BE2C (cell line): ENCODE results near the gene SHOC2.

Source experiments
- DNase-seq: peaks from one replicate; pipeline ENCODE4 v3.0.0-alpha.2; 2020
- H3K27me3 ChIP-seq: fragments of 250-450 bp; sonication (Bioruptor Pico); 2 replicates; pipeline ENCODE4 v1.5.1; 2020; ENCODE audit warnings: mild to moderate bottlenecking
- H3K36me3 ChIP-seq: fragments of 250-450 bp; sonication (Bioruptor Pico); 2 replicates; pipeline ENCODE4 v1.5.1; 2020; ENCODE audit warnings: mild to moderate bottlenecking
- H3K4me1 ChIP-seq: fragments of 250-450 bp; sonication (Bioruptor Pico); 2 replicates; pipeline ENCODE4 v1.5.1; 2020
- H3K4me3 ChIP-seq: 2 replicates; pipeline ENCODE4 v1.5.1; 2011; ENCODE audit warnings: low read depth, low read length
- H3K9me3 ChIP-seq: fragments of 250-450 bp; sonication (Bioruptor Pico); 2 replicates; pipeline ENCODE4 v1.5.1; 2020
- TF ChIP-seq, protein P1 (sequence below): IDR thresholded peaks from 2 replicates; pipeline ENCODE4 v1.5.1; 2012; ENCODE audit warnings: mild to moderate bottlenecking, low read depth, low read length

Gene SHOC2

DNA sequence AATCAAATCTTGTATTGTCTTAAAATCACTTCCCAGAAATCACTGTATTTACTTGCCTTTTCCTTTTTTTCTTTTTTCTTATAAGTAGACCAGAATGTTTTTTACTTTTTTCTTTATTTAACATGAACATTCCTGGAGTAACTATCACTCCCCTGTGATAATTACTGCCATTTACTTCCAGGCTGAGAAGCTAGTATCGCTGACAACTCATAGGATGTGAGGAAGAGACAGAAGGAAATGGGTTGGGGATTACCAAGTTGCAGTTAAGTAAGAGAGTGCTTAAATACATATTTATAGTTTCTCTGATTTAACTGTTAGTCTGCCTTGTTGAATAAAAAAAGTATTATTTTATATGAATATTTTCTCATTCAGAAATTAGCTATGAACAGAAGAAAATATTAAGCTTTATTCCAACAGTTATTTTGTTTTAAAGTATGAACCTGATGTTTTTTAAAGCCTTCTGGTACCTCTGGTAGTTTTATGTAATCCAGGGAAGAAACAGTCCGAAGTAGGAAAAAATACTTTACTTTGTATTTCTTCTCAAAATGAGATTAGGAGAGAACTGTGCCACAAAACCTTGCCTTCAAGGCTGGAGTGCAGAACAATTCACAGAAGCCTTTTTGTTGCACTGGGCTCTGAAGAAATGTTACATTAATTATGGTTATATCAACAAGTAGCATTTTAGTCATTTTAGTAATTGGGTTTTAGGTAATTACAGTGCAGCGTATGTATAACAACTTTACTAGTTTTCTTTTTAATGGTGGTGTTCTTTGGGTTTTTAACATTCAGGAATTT, 72.8 kb downstream of the SHOC2 start:
- Histone ChIP-seq H3K9me3 (no peaks in the 10 kb centered on the region), H3K4me3 (no peak overlapping the region), H3K27me3 (no peaks in the 10 kb centered on the region), H3K4me1 (no peaks in the 10 kb centered on the region), H3K36me3 (no peaks in the 10 kb centered on the region)
- no peak for DNase-seq
- TF ChIP-seq, protein P1, sequence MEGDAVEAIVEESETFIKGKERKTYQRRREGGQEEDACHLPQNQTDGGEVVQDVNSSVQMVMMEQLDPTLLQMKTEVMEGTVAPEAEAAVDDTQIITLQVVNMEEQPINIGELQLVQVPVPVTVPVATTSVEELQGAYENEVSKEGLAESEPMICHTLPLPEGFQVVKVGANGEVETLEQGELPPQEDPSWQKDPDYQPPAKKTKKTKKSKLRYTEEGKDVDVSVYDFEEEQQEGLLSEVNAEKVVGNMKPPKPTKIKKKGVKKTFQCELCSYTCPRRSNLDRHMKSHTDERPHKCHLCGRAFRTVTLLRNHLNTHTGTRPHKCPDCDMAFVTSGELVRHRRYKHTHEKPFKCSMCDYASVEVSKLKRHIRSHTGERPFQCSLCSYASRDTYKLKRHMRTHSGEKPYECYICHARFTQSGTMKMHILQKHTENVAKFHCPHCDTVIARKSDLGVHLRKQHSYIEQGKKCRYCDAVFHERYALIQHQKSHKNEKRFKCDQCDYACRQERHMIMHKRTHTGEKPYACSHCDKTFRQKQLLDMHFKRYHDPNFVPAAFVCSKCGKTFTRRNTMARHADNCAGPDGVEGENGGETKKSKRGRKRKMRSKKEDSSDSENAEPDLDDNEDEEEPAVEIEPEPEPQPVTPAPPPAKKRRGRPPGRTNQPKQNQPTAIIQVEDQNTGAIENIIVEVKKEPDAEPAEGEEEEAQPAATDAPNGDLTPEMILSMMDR: no peak

DNA sequence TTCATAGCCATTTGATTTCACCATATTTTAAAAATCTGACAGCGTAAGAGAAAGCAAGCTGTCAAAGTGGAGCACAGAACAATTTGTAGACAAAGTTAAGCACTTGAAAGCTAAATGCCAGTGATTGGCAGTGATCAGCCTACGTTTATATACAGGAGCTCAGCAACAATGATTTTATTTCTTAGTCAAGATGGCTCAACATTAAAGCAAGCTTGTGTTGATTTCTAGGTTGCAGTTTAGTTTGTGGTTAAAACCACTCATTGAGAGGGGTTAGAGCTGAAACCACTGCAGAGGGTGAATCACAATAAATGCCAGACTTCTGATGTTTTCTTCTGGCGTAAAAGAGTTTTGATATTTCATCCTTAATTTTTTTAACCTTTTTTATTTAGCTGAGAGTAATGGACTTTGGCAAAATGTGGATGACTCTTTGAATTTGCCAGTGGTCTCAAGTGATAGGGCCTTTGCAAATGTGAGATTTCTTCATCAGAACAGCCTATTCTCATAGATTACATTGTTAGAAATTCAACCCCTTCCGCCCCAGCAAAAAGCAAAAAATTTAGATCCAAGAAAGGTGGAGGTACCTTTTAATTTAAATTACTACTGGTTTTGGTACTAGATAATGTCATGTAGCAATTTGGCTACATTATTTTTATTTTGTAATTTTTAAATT, 73.8 kb downstream of the SHOC2 start:
- Histone ChIP-seq H3K4me3 (no peak overlapping the region), H3K27me3 (no peaks in the 10 kb centered on the region), H3K9me3 (no peaks in the 10 kb centered on the region), H3K4me1 (no peaks in the 10 kb centered on the region), H3K36me3 (no peaks in the 10 kb centered on the region)
- TF ChIP-seq, protein P1: no peak
- DNase-seq: no peak

DNA sequence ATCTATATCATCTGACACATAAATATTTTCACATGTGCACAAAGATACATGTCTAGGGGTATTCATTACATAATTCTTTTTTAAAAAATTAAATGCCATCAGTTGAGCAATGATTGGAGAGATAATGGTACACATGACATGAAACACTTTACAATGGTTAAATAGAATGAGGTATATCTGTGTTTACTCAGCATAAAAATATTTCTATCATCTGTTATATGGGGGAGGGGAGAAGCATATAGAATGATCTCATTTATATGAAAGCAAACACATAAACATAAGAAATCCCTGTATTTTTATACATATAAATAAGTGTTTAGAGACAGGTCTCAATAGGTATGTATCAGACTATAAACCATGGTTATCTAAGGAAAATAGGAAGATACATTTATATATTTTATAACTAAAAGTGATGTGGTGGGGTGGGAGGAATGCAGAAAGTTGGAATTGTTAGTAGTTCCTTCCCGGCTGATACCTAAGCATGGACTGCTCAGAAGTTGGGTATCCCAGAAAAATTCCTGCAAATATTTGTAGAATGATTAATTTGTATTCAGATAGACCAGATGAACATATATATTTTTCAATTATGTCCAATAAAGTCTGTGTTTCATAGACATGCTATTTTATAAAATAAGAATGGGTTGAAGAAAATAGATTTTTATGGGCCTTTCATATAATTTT, 75.1 kb downstream of the SHOC2 start:
- TF ChIP-seq, protein P1: no peak
- no peak for DNase-seq
- no peaks in the 10 kb centered on the region for H3K4me1 ChIP-seq
- no peaks in the 10 kb centered on the region for H3K36me3 ChIP-seq
- no peaks in the 10 kb centered on the region for H3K9me3 ChIP-seq
- no peaks in the 10 kb centered on the region for H3K27me3 ChIP-seq
- no peak overlapping the region for H3K4me3 ChIP-seq

DNA sequence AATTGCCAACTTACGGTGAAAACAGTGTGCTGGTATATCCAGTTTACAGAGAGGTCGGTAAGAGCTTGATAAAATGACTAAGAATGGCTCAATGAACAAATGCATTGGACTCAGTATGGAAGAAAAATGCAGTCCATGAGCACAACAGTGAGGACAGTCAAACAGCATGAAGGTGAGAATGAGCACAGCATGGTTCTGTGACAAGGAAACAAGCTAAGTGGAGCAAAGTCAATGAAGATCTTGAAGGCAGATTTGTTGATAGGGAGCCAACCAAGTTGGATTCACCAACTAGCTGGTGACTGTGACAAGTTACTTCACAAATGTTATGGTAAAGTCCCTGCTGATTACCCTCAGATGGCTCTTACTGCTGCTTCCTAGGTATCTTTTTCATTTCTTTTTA, 75.9 kb downstream of the SHOC2 start:
- TF ChIP-seq, protein P1: no peak
- no peak for DNase-seq
- H3K4me1 ChIP-seq: no peaks in the 10 kb centered on the region
- H3K9me3 ChIP-seq: no peaks in the 10 kb centered on the region
- no peaks in the 10 kb centered on the region for H3K27me3 ChIP-seq
- no peak overlapping the region for H3K4me3 ChIP-seq
- no peaks in the 10 kb centered on the region for H3K36me3 ChIP-seq

DNA sequence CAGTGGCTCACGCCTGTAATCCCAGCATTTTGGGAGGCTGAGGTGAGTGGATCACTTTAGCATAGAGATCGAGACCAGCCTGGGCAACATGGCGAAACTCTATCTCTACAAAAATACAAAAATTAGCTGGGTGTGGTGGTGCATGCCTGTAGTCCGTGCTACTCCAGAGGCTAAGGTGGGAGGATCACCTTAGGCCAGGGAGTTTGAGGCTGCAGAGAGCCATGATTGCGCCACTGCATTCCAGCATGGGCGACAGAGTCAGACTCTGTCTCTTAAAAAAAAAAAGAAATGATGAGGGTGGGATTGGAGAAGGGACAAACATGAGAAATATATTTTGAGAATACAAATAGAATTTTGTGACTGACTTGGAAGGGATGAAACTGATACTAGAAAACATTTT, 76.9 kb downstream of the SHOC2 start:
- Histone ChIP-seq H3K36me3 (no peaks in the 10 kb centered on the region), H3K4me1 (no peaks in the 10 kb centered on the region), H3K27me3 (no peaks in the 10 kb centered on the region), H3K9me3 (no peaks in the 10 kb centered on the region), H3K4me3 (no peak overlapping the region)
- no peak for DNase-seq
- TF ChIP-seq, protein P1: no peak
